ENCODE measurements around the gene CDC6.
"Not testable (repeated sequence)": the region's sequence is repeated elsewhere in the genome, so short reads cannot be mapped to it uniquely, and the experiment has no call there.

CDC6 gene

GRCh38 chr17:40297511-40297910, 9.8 kb downstream of the CDC6 start:
- no peaks in the 10 kb centered on the region for H3K9me3 ChIP-seq
- no peaks in the 10 kb centered on the region for H3K4me1 ChIP-seq
- in situ Hi-C loops (cut with MboI; ENCODE audit: low sequenced_read_pairs): loop anchor here (10.0 kb wide), 1 partner anchor 273 kb away; no protein-coding TSS in a partner anchor
- H3K4me3 ChIP-seq: no peak overlapping the region
- DNase-seq (ENCODE audit: low spot score in 2 of 2): no peak
- H3K27me3 ChIP-seq (ENCODE audit: low read depth): no peaks in the 10 kb centered on the region
- H3K36me3 ChIP-seq (replicated peaks): peaks cover 96% of the 10 kb centered on the region

DNA sequence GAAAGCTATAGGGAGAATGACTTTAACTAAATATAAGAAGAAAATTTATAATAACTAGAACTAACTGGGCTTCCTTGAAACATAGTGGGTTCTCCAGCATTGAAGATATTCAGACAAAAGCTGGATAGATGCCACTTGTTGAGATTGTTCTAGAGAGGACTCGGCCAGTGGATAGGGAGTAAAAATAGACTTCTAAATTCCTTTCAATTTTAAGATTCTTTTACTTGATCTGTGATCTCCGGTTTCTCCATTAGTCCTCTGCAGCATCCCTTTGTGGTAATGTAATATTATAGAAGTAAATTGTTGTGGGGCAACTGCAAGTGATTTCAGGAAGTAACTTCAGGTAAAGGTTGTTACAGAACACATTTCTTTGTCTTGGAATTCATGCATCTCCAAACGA, 11.0 kb downstream of the CDC6 start:
- no peak for DNase-seq (ENCODE audit: low spot score in 2 of 2)
- no peaks in the 10 kb centered on the region for H3K27me3 ChIP-seq (ENCODE audit: low read depth)
- H3K9me3 ChIP-seq: no peaks in the 10 kb centered on the region
- no peaks in the 10 kb centered on the region for H3K4me1 ChIP-seq
- in situ Hi-C loops (cut with MboI; ENCODE audit: low sequenced_read_pairs): loop anchor here (10.0 kb wide), 1 partner anchor 274 kb away; no protein-coding TSS in a partner anchor
- H3K36me3 ChIP-seq (replicated peaks): peaks cover 96% of the 10 kb centered on the region
- no peak overlapping the region for H3K4me3 ChIP-seq

- peaks cover 96% of the 10 kb centered on the region for H3K36me3 ChIP-seq (replicated peaks)
- H3K4me1 ChIP-seq; H3K27me3 ChIP-seq (ENCODE audit: low read depth); H3K4me3 ChIP-seq; H3K9me3 ChIP-seq; DNase-seq (ENCODE audit: low spot score in 2 of 2): not testable (repeated sequence)
- in situ Hi-C loops (cut with MboI; ENCODE audit: low sequenced_read_pairs): loop anchor here (10.0 kb wide), 1 partner anchor 274 kb away; no protein-coding TSS in a partner anchor
These were observed 11.6 kb downstream of the CDC6 start for GRCh38 chr17:40299159-40299757.

GRCh38 chr17:40301315-40301714, 13.6 kb downstream of the CDC6 start:
- Histone ChIP-seq H3K4me3 (no peak overlapping the region), H3K4me1 (no peaks in the 10 kb centered on the region), H3K36me3 (replicated peaks) (peaks cover 75% of the 10 kb centered on the region), H3K9me3 (no peaks in the 10 kb centered on the region), H3K27me3 (ENCODE audit: low read depth) (no peaks in the 10 kb centered on the region)
- DNase-seq (ENCODE audit: low spot score in 2 of 2): no peak
- in situ Hi-C loops (cut with MboI; ENCODE audit: low sequenced_read_pairs): loop anchor here (5.0 kb wide), 1 partner anchor 51 kb away; no protein-coding TSS in a partner anchor

DNA sequence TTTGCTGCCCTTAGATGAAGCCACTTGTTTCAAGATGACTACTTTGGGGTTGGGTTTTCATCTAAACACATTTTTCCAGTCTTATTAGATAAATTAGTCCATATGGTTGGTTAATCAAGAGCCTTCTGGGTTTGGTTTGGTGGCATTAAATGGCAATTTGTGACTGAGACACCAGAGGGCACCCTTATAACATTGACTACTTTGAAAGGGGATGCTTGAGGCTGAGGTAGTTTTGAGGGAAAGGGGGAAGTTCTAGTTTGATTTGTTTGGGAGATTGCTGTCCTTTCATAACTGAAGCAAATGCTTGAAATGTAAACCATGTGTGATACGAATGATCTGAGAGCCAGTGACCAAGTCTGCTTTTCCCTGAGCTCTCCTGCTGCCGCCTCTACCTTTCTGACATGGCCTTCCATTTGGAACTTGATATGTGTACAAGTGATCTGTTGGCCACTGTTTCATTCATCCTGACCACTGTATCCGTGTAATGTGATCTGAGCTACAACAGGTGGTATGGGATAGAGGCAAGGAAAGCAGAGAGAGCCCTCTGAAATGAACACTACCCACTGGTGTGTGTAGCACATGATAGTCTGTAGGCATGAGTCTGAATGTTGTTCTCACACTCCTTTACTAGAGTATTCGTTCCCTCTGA, 15.5 kb downstream of the CDC6 start:
- in situ Hi-C loops (cut with MboI; ENCODE audit: low sequenced_read_pairs): loop anchor here (5.0 kb wide), 1 partner anchor 49 kb away; no protein-coding TSS in a partner anchor
- DNase-seq (ENCODE audit: low spot score in 2 of 2): peak; percentile 47 to 48

DNA sequence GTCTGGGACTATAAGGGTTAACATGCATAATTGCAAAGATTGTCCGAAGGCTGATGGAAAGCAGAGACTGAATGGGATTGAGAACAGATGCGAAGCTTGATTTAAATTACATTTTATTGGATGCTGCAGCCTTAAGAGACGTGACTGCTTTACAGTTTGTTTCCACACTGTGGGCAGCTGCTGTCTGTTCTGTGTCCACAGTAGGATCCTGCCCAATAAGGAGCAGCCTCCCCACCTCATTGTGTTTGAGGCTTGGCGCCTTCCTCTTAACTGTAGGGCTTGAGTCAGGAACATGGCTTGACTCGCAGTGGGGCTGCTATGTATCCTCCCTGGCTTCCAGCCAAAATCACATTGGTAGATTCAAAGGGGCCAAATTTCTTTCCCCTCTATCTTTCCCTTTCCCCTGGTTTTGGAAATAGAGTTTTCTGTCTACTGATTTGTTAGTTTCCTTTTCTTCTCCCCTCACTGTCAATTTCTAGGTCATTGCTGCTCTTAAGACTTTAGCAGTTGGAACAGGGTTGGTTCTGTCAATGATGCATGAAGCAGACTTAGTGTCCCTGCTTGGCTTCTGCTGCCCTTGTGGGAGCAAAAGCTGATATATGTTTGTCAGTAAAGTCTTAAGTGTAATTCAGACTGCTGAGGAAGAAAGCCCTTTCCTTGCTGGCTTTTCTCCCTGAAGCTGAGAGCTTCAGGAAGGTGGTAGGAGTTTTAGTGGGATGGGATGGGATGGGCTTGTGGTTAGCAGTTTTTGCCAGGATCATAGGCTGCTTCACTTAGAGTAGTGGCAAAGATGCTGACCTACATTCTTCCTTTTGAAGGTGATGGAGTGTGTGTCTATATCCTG, 16.3 kb downstream of the CDC6 start:
- Histone ChIP-seq H3K4me3 (no peak overlapping the region), H3K9me3 (no peaks in the 10 kb centered on the region), H3K27me3 (ENCODE audit: low read depth) (no peaks in the 10 kb centered on the region), H3K36me3 (replicated peaks) (peaks cover 52% of the 10 kb centered on the region), H3K4me1 (peaks cover 8% of the 10 kb centered on the region)
- no peak for DNase-seq (ENCODE audit: low spot score in 2 of 2)
- in situ Hi-C loops (cut with MboI; ENCODE audit: low sequenced_read_pairs): loop anchor here (5.0 kb wide), 1 partner anchor 48 kb away; no protein-coding TSS in a partner anchor

More for the DNA sequence above, 15.5 kb downstream of the CDC6 start:
- no peaks in the 10 kb centered on the region for H3K9me3 ChIP-seq
- no peaks in the 10 kb centered on the region for H3K27me3 ChIP-seq (ENCODE audit: low read depth)
- peaks cover 57% of the 10 kb centered on the region for H3K36me3 ChIP-seq (replicated peaks)
- H3K4me3 ChIP-seq: no peak overlapping the region
- H3K4me1 ChIP-seq: peaks cover 8% of the 10 kb centered on the region

DNA sequence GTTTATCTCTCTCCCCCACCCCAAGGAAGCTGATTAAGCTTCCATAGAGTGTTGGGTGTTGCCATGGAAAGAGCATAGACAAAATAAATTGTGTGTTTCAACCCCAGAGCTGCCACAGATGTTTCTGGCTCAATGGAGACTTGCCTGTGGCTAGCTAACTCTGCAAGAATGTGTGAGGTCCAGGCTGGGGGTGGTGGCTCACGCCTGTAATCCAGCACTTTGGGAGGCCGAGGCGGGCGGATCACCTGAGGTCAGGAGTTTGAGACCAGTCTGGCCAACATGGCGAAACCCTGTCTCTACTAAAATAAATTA, 16.8 kb downstream of the CDC6 start:
- in situ Hi-C loops (cut with MboI; ENCODE audit: low sequenced_read_pairs): loop anchor here (5.0 kb wide), 1 partner anchor 48 kb away; no protein-coding TSS in a partner anchor
- DNase-seq (ENCODE audit: low spot score in 2 of 2); H3K27me3 ChIP-seq (ENCODE audit: low read depth); H3K4me3 ChIP-seq; H3K9me3 ChIP-seq; H3K4me1 ChIP-seq: not testable (repeated sequence)
- peaks cover 48% of the 10 kb centered on the region for H3K36me3 ChIP-seq (replicated peaks)

GRCh38 chr17:40304866-40305265, 17.2 kb downstream of the CDC6 start:
- not testable (repeated sequence) for H3K4me1 ChIP-seq; DNase-seq (ENCODE audit: low spot score in 2 of 2); H3K4me3 ChIP-seq; H3K9me3 ChIP-seq; H3K27me3 ChIP-seq (ENCODE audit: low read depth)
- peaks cover 44% of the 10 kb centered on the region for H3K36me3 ChIP-seq (replicated peaks)
- in situ Hi-C loops (cut with MboI; ENCODE audit: low sequenced_read_pairs): loop anchor here (5.0 kb wide), 1 partner anchor 47 kb away; no protein-coding TSS in a partner anchor

GRCh38 chr17:40306395-40306794, 18.7 kb downstream of the CDC6 start:
- H3K9me3 ChIP-seq: no peaks in the 10 kb centered on the region
- no peaks in the 10 kb centered on the region for H3K27me3 ChIP-seq (ENCODE audit: low read depth)
- H3K4me3 ChIP-seq: no peak overlapping the region
- no peak for DNase-seq (ENCODE audit: low spot score in 2 of 2)
- H3K36me3 ChIP-seq (replicated peaks): peaks cover 29% of the 10 kb centered on the region
- peaks cover 8% of the 10 kb centered on the region for H3K4me1 ChIP-seq
- in situ Hi-C loops (cut with MboI; ENCODE audit: low sequenced_read_pairs): no loop called here

- Histone ChIP-seq H3K4me1 (peaks cover 8% of the 10 kb centered on the region), H3K4me3 (no peak overlapping the region), H3K9me3 (no peaks in the 10 kb centered on the region), H3K36me3 (replicated peaks) (peaks cover 21% of the 10 kb centered on the region), H3K27me3 (ENCODE audit: low read depth) (no peaks in the 10 kb centered on the region)
- in situ Hi-C loops (cut with MboI; ENCODE audit: low sequenced_read_pairs): no loop called here
- peak in 1 of 2 experiments; percentile 52 for DNase-seq (ENCODE audit: low spot score in 2 of 2)
These were observed 19.5 kb downstream of the CDC6 start for GRCh38 chr17:40307001-40307730.

GRCh38 chr17:40307740-40308239, 20.1 kb downstream of the CDC6 start:
- Histone ChIP-seq H3K9me3 (no peaks in the 10 kb centered on the region), H3K27me3 (ENCODE audit: low read depth) (no peaks in the 10 kb centered on the region), H3K36me3 (replicated peaks) (peaks cover 15% of the 10 kb centered on the region), H3K4me1 (peaks cover 8% of the 10 kb centered on the region), H3K4me3 (no peak overlapping the region)
- DNase-seq (ENCODE audit: low spot score in 2 of 2): no peak
- in situ Hi-C loops (cut with MboI; ENCODE audit: low sequenced_read_pairs): no loop called here

DNA sequence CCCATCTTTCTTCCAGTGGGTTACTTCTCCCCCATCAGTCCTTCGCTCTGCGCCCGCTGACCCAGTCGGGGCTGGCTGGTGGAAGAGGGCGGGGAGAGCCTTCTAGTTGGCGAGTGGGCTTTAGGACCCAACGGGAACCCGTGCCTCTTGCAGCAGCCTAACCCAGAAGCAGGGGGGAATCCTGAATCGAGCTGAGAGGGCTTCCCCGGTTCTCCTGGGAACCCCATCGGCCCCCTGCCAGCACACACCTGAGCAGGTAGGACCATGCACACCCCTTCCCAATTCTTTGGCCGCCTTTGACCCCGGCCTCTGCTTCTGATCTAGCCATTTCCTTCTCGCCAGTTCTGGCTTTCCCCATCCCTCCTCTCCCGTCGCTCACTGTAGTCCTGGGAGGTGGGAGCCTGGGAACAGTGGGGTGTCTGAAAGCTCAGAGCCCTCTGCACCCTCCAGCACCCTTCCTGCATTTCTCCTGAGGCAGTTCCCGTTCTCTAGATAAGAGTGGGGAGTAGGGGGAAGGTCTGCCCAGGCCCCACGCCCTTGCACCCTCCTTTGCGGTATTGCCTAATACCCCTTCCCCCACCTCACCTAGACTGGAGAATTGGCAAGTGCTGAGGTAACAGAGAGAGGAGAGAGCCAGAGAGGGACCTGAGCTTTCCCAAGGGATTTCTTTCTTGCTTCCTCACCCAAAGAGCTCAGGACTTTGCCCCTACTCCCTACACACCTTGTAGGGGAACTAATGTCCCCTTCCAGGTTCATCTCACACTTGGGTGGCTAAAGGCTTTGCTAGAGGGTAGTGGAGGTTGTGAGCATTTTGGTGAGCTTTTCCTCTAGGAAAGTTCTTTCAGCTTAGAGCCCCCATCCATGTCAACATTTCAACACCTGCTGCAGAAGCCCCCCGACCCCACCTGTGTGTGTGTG, 21.6 kb downstream of the CDC6 start, which contains the start of gene RARA:
Gene RARA, plus strand, starts transcription at position 150 of the 918 bp plus-strand sequence. CDS start 22,039 bp downstream, outside the sequence.
- peak within 1 kb of the TSS; percentile 15 for H3K4me3 ChIP-seq
- H3K27me3 ChIP-seq (ENCODE audit: low read depth): no peaks in the 10 kb centered on the region
- H3K36me3 ChIP-seq (replicated peaks): no peaks in the 10 kb centered on the region
- in situ Hi-C loops (cut with MboI; ENCODE audit: low sequenced_read_pairs): no loop called here
- no peaks in the 10 kb centered on the region for H3K9me3 ChIP-seq
- H3K4me1 ChIP-seq: peaks cover 8% of the 10 kb centered on the region
- peak in 1 of 2 experiments; percentile 65 for DNase-seq (ENCODE audit: low spot score in 2 of 2)

All from HAP-1 (cell line).